H1 (cell line): ENCODE measurements around the gene PTF1A.

Experiments used
- CTCF ChIP-seq, 3 experiments: IDR thresholded peaks; 1 replicate in 2 of 3; 2 replicates in 1 of 3; pipeline versions ENCODE4 v1.5.1 to v1.6.1; 2011; ENCODE audit warnings: low read length in 3 of 3, mild to moderate bottlenecking in 3 of 3, inconsistent platforms in 2 of 3, low read depth in 1 of 3, moderate library complexity in 1 of 3; ENCODE audit not compliant: insufficient read depth in 1 of 3; ENCODE audit errors: control extremely low read depth in 1 of 3
- EGR1 ChIP-seq: IDR thresholded peaks from 2 replicates; pipeline ENCODE4 v1.6.1; 2011; ENCODE audit warnings: low read depth, low read length, borderline replicate concordance
- POLR2A ChIP-seq, 2 experiments: IDR thresholded peaks; 1 replicate in 1 of 2; 2 replicates in 1 of 2; pipeline ENCODE4 v1.6.1; 2011; ENCODE audit warnings: low read depth in 2 of 2, low read length in 2 of 2, mild to moderate bottlenecking in 2 of 2; ENCODE audit errors: control extremely low read depth in 1 of 2
- RXRA ChIP-seq: IDR thresholded peaks from 2 replicates; pipeline ENCODE4 v1.6.1; 2011; ENCODE audit warnings: low read depth, mild to moderate bottlenecking, low read length, moderate library complexity; ENCODE audit not compliant: insufficient read depth
- TAF1 ChIP-seq: IDR thresholded peaks from 2 replicates; pipeline ENCODE4 v1.6.1; 2011; ENCODE audit warnings: mild to moderate bottlenecking, low read depth, low read length
- USF2 ChIP-seq: IDR thresholded peaks from 2 replicates; pipeline ENCODE4 v1.6.1; 2011; ENCODE audit warnings: low read length, improper control_type of control experiment

GRCh38 chr10:23194966-23195845 lies 3.1 kb downstream of the PTF1A start:
- TF ChIP-seq CTCF (IDR thresholded peaks at IDR 0.05; ENCODE audit: control extremely low read depth in 1 of 3, insufficient read depth in 1 of 3, low read depth in 1 of 3, low read length in 3 of 3), result no peak
- no peak for TF ChIP-seq TAF1
- TF ChIP-seq USF2, result no peak
- no peak for TF ChIP-seq EGR1
- TF ChIP-seq RXRA, result no peak
- TF ChIP-seq POLR2A (IDR thresholded peaks at IDR 0.05; ENCODE audit: control extremely low read depth in 1 of 2, low read depth in 2 of 2, low read length in 2 of 2), result no peak
